ENCODE data around the gene DNAJC28.
"Not testable (repeated sequence)": the region's sequence is repeated elsewhere in the genome, so short reads cannot be mapped to it uniquely, and the experiment has no call there.

Gene DNAJC28

DNA sequence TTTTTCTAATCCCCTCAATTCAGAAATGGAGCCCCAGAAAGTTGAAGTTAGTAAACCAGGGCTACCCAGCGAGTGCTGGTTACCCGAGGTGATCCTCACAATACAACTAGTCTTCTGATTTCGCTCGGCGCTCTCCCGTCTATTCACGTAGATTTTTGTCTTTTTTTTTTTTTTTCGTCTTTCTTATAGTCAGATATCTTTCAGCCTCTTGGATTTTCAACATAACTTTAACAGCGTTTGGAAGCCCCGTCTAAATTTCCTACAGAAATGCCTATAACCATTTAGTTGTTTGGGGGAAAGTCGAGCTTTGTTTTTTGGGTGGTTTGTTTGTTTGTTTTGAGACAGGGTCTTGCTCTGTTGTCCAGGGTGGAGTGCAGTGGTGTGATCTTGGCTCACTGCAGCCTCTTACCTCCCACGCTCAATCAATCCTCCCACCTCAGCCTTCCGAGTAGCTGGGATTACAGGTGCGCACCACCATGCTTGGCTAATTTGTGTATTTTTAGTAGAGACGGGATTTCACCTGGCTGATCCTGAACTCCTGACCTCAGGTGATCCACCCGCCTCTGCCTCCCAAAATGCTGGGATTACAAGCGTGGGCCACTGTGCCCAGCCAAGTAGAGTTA is 10.9 kb downstream of the DNAJC28 start:
- DNase-seq, result no peak

DNA sequence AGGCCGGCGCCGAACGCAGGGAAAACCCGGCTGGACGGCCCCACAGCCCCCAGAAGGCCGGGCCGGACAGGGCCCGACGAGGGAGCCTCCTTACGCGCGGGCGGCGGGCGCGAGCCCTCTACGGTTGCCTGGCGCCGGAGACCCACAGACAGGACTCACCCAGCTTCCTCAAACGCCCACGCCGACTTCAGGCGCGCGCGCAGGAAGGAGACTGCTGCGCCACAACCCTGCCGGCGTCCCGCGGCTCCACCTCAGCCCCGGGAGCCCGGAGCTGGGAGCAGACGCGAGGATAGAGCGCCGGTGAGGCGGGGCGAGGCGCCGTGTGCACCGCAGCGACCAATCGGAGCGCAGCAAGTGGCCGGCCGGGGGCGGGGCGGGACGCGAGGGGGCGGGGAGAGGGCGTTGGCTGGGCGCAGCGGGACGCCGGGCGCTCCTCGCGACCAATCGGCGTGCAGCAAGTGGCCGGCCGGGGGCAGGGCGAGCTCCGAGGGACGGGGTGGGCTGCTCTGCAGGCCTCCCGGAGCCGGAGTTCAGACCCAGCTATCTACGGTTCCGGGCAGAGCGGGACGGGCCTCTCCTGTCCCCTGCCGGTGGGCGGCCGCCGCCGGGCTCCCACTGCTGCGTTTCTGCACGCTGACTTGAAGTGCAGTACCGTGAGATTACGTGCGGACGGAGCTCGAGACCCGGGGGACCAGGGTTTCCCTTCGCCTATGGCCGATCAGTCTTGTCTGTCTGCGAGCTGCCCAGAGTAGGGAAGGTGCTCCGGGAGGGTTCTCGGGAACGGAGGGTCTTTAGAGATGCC is 11.6 kb downstream of the DNAJC28 start, which contains the start of gene TMEM50B:
Gene TMEM50B, minus strand, starts transcription at position 296 of the 802 bp plus-strand sequence. CDS start 11,089 bp downstream, outside the sequence.
- DNase-seq, result peak; percentile 96

DNA sequence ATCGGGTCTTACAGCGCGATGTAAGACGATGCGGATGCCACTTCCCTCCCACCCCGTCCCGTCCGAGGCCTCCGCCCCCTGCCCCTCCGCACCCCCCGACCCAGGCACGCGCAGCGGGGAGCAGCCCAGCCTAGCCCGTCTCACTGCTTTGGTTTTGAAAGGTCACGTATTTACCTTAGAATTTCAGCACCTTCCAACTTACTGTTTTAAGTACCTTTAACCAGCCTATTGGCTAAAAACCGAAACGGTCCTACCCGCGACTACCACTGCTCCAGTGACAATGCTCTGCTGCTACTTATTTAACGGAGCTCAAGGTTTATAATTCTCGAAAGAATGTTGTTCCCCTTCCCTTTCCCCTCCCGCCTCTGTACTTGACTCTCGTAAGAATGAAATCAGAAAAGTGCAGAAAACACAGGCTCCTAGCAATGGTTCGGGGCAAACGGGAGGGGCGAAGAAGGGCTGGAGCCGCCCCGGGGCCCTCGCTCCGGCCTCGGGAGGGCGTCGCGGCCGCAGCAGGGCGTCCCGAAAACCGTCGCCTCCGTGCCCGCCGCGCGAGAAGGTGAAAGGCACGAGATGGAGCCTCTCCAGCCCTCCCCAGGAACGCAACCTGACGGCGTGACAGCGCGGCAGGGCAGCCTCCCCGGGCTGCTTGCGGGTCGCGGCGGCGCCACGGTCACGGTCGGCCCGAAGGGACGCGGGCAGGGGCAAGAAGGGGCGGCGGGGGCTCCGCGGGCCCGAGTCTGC is 12.4 kb downstream of the DNAJC28 start:
- DNase-seq, result peak; percentile 39

DNA sequence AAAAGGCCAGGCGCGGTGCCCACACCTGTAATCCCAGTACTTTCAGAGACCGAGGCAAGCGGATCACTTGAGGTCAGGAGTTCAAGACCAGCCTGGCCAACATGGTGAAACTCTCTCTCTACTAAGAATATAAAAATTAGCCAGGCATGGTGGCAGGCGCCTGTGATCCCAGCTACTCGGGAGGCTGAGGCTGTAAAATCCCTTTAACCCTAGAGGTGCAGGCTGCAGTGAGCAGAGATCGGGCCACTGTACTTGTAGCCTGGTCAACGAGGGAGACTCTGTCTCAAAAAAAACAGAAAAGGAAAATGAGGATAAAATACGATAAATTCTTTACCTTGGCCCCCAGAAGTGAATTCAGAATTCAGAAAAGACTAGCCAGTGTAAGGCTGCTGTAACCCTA is 13.3 kb downstream of the DNAJC28 start:
- no peak for DNase-seq

DNA sequence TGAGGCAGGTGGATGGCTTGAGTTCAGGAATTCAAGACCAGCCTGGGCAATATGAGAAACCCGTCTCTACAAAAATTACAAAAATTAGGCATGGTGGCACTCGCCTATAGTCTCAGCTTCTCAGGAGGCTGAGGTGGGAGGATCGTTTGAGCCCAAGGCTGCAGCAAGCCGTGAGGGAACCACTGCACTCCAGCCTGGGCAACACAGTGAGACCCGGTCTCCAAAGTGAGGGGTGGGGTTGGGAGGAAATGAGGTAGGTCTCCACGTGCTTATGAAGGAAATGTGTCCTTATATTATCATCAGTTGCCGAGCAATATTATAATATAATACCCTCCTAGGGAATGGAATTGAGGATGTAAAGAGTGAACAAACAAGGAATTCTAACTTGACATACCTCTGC is 14.4 kb downstream of the DNAJC28 start:
- no peak for DNase-seq

DNA sequence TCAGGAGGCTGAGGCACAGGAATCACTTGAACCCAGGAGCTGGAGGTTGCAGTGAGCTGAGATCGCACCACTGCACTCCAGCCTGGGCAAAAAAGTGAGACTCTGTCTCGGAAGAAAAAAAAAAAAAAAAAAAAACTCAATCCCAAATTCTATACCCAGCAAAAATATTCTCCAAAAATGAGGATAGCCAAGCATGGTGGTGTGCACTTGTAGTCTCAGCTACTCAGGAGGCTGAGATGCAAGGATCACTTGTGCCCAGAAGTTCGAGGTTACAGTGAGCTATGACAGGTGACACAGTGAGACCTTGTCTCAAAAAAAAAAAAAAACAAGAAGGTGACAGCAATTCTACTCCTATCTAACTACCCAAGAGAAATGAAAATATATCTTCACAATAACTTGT is 18.2 kb downstream of the DNAJC28 start:
- no peak for DNase-seq

DNA sequence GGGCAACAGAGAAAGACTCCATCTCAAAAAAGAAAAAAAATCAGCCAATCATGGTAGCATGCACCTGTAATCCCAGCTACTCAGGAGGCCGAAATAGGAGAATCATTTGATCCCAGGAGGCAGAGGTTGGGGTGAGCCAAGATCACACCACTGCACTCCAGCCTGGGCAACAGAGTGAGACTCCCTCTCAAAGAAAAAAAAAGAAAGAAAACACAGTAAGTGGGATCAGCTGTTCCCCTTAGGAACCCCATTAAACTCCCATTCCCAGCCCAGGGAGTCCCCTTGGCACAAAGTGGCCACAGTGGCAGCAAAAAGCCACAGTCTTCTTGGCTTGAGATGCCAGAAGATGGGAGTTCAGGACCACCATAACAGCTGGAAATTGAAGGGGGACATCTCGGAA is 20.8 kb downstream of the DNAJC28 start:
- DNase-seq, result no peak

DNA sequence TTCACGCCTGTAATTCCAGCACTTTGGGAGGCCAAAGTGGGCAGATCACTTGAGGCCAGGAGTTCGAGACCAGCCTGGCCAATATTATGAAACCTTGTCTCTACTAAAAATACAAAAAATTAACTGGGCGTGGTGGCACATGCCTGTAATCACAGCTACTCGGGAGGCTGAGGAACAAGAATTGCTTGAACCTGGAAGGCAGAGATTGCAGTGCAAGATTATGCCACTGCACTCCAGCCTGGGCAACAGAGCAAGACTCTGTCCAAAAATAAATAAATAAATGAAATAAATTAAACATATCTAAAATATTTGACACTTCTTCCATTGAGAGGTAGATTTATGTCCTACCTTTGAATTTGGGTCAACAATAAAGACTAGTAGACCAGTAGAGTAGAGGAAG is 22.3 kb downstream of the DNAJC28 start:
- DNase-seq, result not testable (repeated sequence)

DNA sequence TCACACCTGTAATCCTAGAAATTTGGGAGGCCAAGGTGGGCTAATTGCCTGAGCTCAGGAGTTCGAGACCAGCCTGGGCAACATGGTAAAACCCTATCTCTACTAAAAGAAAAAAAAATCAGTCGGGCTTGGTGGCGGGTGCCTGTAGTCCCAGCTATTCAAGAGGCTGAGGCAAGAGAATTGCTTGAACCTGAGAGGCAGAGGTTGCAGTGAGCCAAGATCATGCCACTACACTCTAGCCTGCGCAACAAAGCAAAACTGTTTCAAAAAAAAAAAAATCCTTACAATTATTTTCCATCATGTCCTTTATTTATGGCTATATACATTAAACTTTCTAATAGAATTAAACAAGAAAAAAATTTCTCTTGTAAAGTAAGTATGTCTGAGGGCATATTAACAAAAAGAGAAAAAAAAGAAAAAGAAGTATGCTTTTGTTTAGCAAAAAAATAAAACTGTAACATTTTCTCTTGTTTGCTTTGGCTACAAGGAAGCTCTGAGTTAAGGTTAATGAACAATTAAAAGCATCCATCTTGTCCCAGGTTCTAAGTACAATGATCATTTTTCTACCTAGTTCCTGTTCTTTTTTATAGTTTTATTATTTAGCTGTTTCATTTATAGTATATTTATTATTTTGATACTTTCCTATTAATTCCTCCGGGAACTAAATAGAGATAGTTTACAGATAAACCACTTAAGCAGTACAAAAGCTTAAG is 29.8 kb downstream of the DNAJC28 start:
- DNase-seq, result no peak

DNA sequence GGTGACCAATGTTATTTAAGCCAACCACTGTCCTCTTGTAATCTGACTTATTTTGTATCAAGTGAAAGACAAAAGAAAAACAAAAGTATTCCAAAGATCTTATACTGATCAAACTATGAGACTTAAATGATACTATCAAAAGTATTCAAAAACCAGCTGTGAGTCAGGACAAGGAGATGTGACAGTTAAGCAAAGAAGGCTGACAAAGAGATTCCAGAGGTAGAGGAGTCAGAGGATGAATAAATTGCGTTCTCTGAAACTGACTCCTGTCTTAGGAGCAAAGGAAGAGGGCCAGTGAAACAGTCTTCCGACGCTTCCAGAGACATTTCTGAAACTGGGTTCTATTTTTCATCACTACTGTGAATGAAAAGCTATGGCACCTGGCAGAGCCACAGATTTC is 32.7 kb downstream of the DNAJC28 start:
- DNase-seq, result no peak

DNA sequence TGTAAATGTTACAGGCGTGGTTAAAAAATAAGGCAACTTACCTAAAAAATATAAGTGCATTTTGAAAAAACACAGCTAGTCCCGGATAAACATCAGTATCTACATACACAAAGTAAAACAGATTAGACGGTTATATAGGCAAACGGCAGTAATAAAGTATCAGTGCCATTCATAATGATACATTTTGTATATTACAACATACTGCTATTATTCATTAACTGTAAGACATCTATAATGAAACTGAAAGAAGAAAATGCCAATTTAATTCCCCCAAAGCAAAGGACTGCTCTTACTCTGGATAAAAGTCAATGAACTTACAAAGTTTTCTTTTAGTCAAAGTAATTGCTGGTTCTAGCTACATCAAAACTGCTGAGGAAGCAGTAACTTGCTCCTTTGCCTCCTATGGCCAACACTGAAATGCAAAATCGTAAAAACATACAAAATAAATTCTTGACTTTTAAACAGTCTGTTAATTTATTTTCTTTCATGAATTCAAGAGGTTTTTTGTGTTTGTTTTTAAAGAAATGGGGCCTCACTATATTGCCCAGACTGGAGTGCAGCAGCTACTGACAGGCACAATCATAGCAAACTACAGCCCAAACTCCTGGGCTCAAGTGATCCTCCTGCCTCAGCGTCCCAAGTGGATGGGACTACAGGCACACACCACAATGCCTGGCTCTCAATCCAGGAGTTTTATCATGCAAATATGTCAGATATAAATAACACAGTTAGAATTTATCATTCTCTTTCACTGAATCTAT is 35.6 kb downstream of the DNAJC28 start:
- DNase-seq, result no peak

DNA sequence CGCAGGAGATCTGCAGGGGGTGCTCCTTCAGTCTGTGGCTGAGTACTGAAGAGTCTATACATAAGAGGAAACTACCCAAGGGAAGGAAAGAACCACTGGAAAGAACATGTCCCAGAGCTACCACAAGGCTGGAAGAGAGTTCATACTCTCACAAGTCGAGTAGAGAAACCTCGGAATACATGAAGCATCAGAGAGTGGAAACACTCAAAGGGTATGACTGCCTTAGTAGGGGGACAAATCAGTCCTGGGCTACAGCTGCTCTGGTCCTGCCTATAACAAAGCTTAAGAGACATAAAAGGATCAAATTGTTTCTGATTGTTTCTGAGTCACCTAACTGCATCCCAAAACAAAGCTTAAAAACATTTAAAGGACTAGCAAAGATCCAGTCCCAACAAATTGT is 39.2 kb downstream of the DNAJC28 start:
- DNase-seq, result no peak

DNA sequence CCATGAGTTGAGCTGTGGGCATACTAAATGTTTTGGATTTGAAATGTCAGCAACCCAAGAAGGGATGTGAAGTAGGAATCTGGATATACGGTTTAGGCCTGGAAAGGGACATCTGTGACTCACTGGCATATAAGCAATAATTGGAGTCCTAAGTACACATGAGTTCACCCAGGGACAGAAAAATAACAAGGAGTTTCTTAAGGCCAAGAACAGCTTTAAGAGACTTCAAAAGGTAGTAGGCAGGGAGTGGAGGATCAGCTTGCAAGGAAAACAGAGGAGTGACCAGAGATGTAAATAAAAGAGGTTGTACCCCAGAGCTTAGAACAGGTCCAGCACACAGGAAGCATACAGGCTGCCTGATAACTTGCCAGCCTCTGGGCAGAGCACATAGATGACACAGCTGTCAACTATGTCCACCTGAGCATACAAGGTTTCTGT is 39.9 kb downstream of the DNAJC28 start:
- no peak for DNase-seq

DNA sequence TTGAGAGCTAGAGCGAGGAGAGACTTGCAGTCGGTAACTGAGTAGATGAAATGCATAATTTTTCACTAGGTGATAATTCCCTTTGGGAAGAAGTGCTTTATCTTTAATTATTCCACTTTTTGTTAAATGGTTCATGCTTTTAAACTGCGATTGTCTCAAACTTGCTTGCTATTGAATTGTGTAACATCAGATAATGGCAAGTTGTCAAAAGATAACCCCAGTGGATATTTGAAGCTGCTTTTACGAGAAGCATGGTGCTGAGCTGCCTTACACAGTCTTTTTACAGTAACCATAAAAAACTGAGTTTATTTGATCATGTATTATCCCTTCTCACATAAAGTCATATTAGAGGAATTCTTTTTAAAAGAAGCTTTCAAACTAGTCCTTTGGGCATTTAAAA is 41.9 kb downstream of the DNAJC28 start:
- DNase-seq, result no peak

DNA sequence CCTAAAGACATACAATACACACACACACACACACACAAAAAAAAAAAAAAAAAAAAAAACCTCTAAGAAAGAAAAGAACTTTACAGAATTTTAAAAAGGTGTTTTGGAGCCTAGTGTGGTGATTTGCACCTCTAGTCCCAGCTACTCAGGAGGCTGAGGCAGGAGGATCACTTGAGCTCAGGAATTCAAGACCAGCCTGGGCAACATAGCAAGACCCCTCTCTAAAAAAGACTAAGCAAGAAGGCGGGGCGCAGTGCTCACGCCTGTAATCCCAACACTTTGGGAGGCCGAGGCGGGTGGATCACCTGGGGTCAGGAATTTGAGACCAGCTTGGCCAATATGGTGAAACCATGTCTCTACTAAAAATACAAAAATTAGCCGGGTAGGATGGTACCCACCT is 44.9 kb downstream of the DNAJC28 start:
- not testable (repeated sequence) for DNase-seq

DNA sequence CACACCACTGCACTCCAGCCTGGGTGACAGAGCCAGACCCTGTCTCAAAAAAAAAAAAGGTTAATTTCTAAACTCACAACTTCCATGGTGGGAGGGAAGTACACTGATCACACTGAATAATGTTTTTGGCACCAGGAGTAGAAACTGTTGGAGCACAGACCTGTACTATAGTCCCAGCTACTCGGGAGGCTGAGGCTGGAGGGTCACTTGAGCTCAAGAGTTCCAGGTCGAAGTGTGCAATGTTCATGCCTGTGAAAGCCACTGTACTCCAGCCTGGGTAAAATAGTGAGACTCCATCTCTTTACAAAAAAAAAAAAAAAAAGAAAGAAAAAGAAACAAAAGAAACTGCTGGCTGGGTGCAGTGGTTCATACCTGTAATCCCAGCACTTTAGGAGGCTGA is 47.0 kb downstream of the DNAJC28 start:
- no peak for DNase-seq

DNA sequence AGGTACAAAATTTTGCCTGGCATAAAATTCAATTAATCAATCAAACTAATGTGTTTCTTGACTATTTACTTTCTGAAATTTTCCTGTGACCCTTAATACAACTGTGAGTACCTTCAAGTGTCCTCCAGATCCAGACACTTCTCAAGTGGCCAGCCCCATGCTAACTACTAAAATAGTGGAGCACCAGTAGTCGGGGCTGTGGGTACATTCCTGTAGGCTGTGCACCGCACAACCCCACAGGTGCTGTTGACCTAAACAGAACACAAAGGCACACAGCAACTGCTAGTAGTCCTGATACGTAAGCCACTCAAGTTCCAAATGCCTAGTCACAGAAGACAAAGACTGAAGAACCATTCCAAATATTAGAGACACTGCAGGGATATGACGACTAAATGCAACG is 48.3 kb downstream of the DNAJC28 start:
- DNase-seq, result no peak

DNA sequence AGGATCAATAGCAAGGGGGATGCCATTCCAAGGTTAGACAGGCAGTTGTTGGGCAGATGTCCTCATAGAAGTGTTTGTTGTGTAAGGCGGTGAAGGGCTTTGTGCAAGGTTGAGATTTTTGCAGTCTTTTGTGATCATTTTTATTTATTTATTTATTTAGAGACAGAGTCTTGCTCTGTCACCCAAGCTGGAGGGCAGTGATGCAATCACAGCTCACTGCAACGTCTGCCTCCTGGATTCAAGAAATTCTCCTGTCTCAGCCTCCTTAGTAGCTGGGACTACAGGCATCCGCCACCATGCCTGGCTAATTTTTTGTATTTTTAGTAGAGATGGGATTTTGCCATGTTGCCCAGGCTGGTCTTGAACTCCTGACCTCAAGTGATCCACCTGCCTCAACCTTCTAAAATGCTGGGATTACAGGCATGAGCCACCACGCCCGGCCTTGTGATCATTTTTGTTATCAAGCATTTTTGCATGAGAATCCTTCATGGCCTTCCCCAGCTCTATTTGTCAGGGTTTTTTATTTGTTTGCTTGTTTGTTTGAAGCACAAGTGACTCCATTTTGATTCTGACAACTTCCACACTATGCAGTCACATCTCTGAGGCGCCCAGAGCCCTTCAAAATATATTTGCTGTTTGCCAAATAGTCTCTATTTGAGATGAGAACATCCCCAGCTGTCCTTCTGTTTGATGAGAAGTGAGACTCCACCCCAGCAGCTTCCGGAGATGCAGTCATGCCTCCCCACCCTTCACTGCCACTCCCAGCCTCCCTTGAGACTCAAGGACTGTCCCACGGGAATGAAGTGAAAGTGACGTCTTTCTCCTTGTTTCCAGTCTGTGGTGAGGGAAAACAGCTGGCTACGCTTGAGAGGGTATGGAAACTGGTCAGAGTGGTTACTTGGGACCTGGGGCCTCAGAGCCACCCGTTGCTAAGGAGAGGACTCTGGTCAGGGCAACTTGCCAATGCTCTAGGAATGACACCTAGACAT is 49.7 kb downstream of the DNAJC28 start:
- DNase-seq, result no peak
